GM08714 (cell line): ENCODE results near the gene LAMB3.

Experiments
- H3K4me3 ChIP-seq: fragments of 200-500 bp; sonication (Bioruptor generic); 2 replicates; pipeline ENCODE4 v1.5.1; 2014; ENCODE audit warnings: mild to moderate bottlenecking, low read length, inconsistent platforms
- ZNF274 ChIP-seq: IDR thresholded peaks from 2 replicates; pipeline ENCODE4 v1.6.1; 2012; ENCODE audit warnings: mild to moderate bottlenecking, low read depth, low read length

LAMB3 gene

DNA sequence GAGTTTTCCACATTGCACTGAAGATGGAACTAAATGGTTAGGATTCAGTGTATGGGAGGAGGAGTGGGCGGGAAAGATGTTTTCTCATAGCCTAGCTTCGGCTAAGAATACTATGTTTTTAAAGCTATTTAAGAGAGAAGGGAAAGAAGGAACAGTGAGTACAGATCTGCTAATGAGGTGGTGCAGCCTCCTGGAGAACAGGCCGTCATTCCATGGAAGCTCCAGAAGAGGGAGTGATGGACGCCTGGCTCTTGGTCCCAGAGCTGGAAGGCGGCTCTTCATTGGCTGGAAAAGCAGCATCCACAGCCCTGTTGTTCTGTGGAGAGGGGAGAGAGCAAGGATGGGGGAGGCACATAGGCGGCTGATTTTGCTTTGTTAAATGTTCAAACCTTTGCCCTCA, 61.8 kb downstream of the LAMB3 start:
- TF ChIP-seq ZNF274: no peak
- H3K4me3 ChIP-seq: no peak overlapping the region

DNA sequence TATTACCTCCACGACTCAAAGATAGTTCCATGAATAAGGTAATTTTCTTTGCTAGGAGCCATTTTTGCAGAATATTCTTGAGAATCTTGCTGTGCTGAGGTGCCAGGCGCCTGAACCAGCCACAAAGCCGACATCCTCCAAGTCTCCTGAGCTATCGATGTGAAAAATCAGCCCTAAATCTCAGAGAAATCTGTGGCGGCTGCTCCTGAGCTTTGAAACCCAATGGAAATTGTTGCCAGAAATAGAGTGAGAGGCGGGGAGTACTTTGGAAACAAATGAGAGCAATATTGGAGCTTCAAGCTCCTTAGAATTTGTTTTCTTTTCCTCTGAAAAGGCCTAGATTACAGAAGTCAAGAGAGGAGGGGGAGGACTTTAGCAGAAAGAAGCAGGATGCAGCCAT, 62.4 kb downstream of the LAMB3 start:
- H3K4me3 ChIP-seq: no peak overlapping the region
- no peak for TF ChIP-seq ZNF274

DNA sequence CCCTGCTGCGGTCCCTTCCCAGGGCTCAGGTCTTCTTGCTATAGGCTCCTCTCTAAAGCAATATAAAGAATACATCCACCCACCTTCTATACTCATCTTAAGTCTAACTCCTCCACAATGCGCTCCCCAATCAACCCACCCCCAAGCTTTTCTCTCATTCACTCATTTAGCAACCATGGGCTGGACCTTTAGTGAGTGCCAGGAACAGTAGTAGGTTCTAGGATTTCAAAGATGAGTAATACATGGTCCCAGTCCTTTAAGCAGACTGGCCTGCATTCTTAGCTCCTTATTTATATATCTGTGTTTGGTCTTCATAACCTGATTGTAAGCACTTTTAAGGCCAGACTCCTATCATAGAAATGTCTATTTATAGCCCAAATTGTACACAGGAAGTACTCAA, 62.8 kb downstream of the LAMB3 start:
- TF ChIP-seq ZNF274: no peak
- no peak overlapping the region for H3K4me3 ChIP-seq

DNA sequence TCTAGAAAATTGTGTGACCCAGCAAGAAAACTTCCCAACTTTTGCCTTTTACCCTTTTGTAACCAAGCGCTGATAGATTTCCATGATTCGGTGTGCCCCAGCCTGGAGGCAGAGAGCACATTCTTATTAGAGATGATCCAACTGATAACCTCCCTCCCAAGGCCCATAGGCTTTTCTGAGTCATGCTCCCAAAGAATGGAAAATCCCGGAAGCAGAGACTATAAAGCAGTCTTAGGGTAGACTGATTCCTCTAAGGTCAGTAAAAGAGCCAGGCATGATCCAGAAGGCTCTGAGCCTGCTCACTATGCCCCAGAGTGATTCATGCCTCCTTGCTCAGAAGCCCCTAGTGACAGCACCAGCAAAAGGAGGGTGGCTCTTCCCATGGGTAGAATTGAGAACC, 64.4 kb downstream of the LAMB3 start:
- no peak overlapping the region for H3K4me3 ChIP-seq
- no peak for TF ChIP-seq ZNF274

DNA sequence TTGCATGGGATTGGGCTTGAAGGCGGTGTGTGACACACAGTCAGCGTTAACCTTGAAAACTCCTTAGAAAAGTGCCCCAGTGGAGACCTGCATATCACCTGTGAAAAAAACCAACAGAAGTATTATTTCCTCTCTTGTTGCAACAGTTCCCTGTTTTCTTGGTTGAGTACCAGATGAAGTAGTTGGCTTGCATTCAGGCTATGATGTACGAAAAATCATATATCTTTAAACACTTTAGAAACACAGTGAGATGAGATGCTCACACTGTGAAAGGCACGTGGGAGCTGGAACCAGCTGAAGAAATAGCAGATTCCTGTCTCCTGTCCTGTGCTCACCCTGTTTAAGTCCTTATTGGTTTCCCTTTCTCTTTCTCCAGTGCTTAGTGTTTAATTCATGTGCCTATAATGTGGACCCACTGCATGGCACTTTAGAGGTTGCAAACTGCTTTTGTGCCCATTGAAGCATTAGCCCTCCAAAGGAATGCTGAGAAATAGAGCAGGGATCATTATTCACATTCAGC, 65.9 kb downstream of the LAMB3 start:
- TF ChIP-seq ZNF274: no peak
- H3K4me3 ChIP-seq: no peak overlapping the region

DNA sequence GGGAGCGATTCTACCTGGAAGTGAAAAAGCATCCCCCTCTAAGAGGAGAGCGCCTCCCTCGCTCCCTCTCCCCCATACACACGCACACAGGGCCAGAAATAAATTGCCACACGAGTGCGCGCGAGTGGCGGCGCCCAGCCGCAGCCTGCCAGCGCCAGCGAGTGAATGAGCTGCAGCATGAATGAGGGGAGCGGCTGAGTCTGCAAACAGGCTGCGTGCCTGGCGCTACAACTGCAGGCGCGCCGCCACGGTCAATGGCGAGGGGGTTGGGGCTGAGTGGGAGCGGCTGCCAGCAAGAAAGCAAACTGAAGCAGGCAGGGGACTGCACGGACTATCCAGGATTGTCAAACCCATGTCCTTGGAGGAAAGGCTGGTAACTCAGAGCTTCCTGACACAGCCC, 66.6 kb downstream of the LAMB3 start:
- TF ChIP-seq ZNF274: no peak
- no peak overlapping the region for H3K4me3 ChIP-seq

DNA sequence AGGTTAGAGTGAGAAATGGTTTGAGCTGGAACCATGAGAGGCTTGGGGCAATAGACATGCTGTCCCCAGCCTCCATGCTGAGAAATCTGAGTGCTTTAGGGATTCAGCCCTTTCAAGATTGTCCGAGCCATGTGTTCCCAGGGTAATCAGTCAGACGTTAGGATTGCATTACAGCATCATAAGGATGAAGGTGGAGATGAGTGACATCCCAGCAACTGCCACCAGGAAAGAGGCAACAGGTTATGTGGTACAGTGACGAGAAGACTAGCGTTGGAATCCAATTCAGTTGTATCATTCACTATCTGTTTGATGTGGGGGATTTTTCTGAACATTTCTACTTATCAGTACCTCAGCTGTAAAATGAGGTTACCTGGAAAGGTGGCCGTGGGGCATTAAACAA, 67.0 kb downstream of the LAMB3 start:
- no peak overlapping the region for H3K4me3 ChIP-seq
- no peak for TF ChIP-seq ZNF274

DNA sequence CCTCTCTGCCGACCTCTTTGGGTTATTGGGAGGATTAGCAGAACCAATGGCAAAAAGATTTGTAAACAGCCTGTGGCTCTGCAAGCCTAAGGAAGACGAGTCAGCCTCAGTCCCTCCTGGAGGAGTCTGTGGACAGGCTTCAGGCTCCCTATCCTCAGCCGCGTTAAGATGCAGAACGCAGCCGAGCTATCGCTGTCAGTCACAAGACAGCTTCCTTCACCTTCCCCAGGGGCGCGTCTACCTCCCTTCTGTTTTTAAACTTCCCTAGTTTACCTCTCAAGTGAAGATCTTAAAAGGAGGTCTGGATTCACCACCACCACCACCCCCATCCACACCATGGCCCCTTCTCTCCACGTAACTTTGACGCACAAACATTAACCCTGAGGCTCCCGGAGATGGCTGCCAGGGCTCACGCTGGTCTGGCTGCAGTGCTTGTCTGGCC, 68.0 kb downstream of the LAMB3 start:
- no peak for TF ChIP-seq ZNF274
- no peak overlapping the region for H3K4me3 ChIP-seq

DNA sequence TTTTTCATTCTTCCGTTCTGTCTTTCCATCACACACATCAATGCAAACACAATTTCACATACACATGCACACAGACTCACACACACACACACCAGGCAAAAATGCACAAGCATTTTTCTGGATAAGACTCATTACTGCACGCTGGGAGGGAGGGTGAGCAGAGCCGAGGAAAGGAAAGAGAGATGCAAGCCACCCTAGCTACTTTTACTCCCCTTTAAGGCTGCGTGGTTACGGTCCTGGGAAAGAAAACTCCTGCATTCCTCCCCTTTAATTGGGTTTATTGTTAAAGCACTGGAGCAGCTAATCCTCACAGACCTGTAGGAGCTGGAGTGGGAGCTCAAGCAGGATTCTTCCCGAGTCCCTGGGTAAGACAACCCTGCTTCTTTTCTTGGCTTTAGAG, 68.8 kb downstream of the LAMB3 start, which contains the start of gene CAMK1G:
Gene CAMK1G (plus strand): TSS at position 307 of the 400 bp plus-strand sequence. CDS start 11,270 bp downstream, outside the sequence.
- no peak for TF ChIP-seq ZNF274
- no peak within 1 kb of the TSS for H3K4me3 ChIP-seq

DNA sequence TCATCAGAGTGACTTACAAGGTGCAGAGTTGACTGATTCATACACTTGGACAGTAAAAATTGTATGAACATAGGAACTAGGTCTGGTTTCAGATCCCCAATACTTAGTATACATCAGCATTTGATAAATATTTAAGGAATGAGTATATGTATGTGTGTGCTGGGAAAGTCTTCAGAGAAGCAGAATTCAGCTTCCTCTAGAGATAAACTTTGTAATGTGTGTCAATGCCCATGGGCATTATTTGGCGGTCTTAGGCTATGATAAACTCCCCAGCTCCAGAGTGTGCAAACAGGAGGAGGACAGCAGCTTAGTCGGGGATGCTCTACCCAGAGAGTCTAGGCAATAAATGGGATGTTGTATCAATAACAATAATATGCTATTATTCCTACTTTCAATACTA, 71.6 kb downstream of the LAMB3 start:
- no peak overlapping the region for H3K4me3 ChIP-seq
- TF ChIP-seq ZNF274: no peak

DNA sequence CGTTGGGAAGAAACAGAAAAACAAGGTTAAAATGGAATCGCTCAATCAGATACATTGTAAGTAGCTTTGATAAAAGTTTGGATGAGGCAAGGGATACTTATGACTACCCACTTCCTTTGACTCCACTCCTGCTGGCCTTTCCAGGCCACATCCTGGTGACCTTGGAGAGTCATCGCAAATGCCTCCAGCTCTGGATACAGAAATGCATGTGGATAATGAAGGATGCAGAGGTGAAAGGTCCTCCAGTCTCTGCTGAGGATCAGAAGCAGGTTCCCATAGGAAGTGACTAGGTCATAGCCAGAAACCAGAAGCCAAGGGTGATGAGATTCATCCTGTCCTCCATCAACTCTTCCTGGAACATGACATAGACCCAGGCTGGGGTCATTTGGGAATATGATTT, 74.9 kb downstream of the LAMB3 start:
- H3K4me3 ChIP-seq: no peak overlapping the region
- no peak for TF ChIP-seq ZNF274

DNA sequence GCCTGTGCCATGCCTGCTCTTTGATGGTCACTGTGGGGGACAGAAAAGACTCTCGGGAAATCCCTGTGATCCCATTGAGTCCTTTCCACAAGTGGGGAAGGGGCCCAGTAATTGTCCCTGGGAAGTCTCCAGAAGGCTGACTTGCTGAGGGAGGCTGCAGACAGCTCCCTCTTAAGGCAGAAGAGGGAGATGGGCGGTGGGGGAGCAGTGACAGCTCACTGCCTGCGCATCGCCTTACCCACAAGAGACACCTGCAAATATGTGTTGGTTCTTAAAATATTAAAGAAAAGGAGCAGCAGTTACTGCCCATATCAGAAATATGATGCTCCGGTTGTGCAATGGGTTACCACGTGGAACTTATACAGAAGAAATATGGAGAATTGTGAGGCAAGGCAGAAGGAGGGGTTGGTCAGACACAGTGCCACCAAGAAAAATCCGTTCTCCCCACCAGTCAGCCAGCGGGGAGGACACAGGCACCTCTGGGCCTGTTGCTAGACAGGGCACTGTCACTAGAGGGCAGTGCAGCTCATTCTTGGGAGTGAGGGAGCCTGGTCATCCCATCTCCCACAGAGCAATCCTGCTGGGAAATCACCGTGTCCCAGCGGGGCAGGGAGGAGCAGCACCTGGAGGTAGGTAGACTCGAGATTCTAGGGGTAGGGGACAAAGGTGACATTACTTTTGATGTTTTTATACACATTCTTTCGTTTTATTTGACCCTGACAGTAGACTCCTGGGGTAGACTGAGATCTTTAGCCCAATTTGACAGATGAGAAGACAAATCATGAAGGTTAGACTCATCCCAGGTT, 75.6 kb downstream of the LAMB3 start:
- no peak overlapping the region for H3K4me3 ChIP-seq
- no peak for TF ChIP-seq ZNF274

DNA sequence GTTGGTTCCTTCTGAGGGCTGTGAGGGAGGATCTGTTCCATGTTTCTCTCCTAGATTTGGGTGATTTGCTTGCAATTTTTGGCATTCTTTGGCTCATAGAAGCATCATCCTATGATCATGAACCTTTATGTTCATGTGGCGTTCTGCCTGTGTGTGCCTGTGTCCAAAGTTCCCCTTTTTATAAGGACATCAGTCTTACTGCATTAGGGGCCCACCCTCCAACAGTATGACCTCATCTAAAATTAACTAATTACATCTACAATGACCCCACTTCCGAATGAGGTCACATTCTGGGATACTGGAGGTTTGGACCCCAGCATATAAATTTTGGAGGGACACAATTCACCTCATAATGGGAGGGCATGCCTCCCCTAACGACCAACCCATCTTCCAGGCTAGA, 81.5 kb downstream of the LAMB3 start:
- TF ChIP-seq ZNF274: no peak
- H3K4me3 ChIP-seq: no peak overlapping the region

DNA sequence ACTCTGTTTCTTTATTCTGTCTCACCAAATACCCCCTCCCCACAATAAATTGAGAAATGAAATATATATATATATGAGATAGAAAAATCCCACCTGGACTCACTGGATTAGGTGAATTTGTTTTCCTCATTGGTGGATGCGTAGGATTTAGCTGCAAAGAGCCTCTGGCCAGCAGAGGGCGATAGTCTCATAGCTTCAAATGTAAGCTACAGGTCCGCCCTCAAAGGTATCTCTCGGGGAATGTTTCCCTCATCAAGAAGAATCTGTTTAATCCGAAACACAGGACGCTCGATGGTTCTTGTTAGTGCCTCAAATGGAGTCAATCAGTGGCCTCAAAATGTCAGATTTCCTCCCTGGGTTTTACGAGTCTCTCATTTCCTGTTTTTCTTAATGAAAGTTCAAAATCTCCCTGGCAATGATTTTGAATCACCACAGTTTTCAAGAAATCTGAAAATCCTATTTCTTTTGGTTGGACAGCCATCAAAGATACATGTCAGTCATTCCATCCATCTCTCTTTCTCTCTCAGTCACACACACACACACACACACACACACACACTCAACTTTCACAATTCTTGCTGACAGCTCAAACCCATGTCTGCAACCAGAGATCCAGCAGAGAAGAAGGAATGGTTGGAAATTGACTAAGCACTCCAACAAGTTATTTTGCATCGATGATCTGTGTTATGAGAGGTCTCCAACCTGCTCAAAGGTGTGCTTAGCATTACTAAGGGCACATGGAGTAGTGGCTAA, 82.6 kb downstream of the LAMB3 start:
- no peak overlapping the region for H3K4me3 ChIP-seq

DNA sequence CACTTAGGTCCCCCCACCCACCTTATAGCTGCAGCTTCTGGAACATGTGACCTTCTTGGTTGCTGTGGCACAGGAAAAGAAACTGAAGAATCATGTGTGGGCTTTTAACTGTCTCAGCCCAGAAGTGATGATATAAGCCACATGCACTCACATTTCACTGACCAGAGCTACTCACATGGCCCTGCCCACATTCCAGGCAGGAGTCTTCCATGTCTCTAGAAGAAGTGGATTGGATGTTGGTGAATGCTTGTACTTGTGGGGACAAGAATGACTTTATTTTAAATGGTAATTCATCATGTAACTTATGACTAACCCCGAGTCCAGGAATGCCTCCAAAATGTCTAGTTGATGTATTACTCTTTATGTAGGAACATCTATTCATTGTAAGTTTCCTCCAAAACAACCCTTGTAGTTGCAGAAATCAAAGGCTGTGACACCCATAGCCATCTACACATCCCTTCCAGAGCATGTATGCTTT, 84.5 kb downstream of the LAMB3 start:
- no peak overlapping the region for H3K4me3 ChIP-seq
- TF ChIP-seq ZNF274: no peak

More for the DNA sequence above, 82.6 kb downstream of the LAMB3 start:
- no peak for TF ChIP-seq ZNF274
